Stomach (tissue), 9 donors: ENCODE data around the gene HDLBP. TPM values are rescaled to one million over a fixed set of nuclear protein-coding genes. Genes with fewer than 3 reads are reported as not detected.

Experiments
- DNase-seq, 2 donors: peaks; one replicate each; pipeline versions ENCODE4 v3.0.0 to v3.0.0-alpha.2; 2013 to 2019
- H3K27ac ChIP-seq, 5 donors: fragments of 200-600 bp in 4 of 5; sonication (generic) in 4 of 5; one replicate each; pipeline ENCODE4 v1.5.1; 2013 to 2019; ENCODE audit warnings: mild to moderate bottlenecking in 1 of 5, moderate library complexity in 1 of 5
- H3K27me3 ChIP-seq, 3 donors: fragments of 200-600 bp; sonication (generic); one replicate each; pipeline ENCODE4 v1.5.1; 2017 to 2019; ENCODE audit warnings: mixed run types in 1 of 3
- H3K36me3 ChIP-seq, 4 donors: fragments of 200-600 bp; sonication (generic); 1 replicate in 3 of 4; 2 replicates in 1 of 4; pipeline ENCODE4 v1.5.1; 2016 to 2019
- H3K4me1 ChIP-seq, 4 donors: fragments of 200-600 bp; sonication (generic); one replicate each; pipeline ENCODE4 v1.5.1; 2016 to 2019
- H3K4me3 ChIP-seq, 4 donors: fragments of 200-600 bp; sonication (generic) in 3 of 4; one replicate each; pipeline ENCODE4 v1.5.1; 2016 to 2019; ENCODE audit warnings: mild to moderate bottlenecking in 1 of 4
- H3K9me3 ChIP-seq, 4 donors: fragments of 200-600 bp; sonication (generic); one replicate each; pipeline ENCODE4 v1.5.1; 2016 to 2019
- CTCF ChIP-seq, 7 experiments: fragments of 450-650 bp in 4 of 7; fragments of 200-600 bp in 3 of 7; sonication (generic) in 3 of 7; IDR thresholded peaks; one replicate each; pipeline ENCODE4 v1.5.1; 2016 to 2019; ENCODE audit warnings: antibody characterized with exemption in 7 of 7, control low read depth in 2 of 7, mild to moderate bottlenecking in 1 of 7
- EP300 ChIP-seq: sonication (generic); formaldehyde crosslinking; IDR thresholded peaks from one replicate; pipeline ENCODE4 v1.6.1; 2017; ENCODE audit warnings: antibody characterized with exemption
- POLR2A ChIP-seq, 4 donors: fragments of 450-650 bp; IDR thresholded peaks; one replicate each; pipeline ENCODE4 v1.6.1; 2016; ENCODE audit warnings: antibody characterized with exemption in 4 of 4, control low read depth in 2 of 4, mild to moderate bottlenecking in 1 of 4, moderate library complexity in 1 of 4
- POLR2AphosphoS5 ChIP-seq, 3 donors: sonication (generic); formaldehyde crosslinking; IDR thresholded peaks; one replicate each; pipeline ENCODE4 v1.6.1; 2016; ENCODE audit warnings: antibody characterized with exemption in 3 of 3
- WGBS, 5 donors: extraction: QIAGEN DNeasy Blood & Tissue Kit in 3 of 5; methylation state at CpG; one replicate each; pipeline versions ENCODE4 v1.1.5 to v1.1.7; 2013 to 2018; 5-methylcytosine and 5-hydroxymethylcytosine counted together
- intact Hi-C: fragments of 100-400 bp; cut with DNase I; formaldehyde crosslinking; loops from one replicate; pipeline ENCODE4 v1.15.1; 2023; ENCODE audit warnings: low total_unique reads
- polyA plus RNA-seq, 3 donors: library from polyadenylated mRNA; stranded (reverse); fragments of 200-250 nt; gene quantifications; one replicate each; pipeline ENCODE4 v1.2.3, GENCODE V29; 2013
- total RNA-seq, 5 donors: library from RNA; depleted of rRNA; stranded (reverse); fragments of >200 nt; gene quantifications; one replicate each; pipeline versions ENCODE4 v1.1.0 to v1.2.3, GENCODE V29; 2014 to 2016
- donor health status: healthy with polysubstance abuse.
- donor health status: Bipolar disorder and iron deficiency.
- donor health status: healthy.

Gene HDLBP
- total and polyA plus RNA-seq, 8 donors = 171 to 752 (median 397) TPM

GRCh38 chr2:241355983-241356870 is 40.8 kb upstream of the HDLBP start, which contains the start of gene FARP2:
TSS of gene FARP2 (plus strand) at chr2:241356285. CDS start at chr2:241373108, 16,823 bp downstream.
- Histone ChIP-seq H3K4me3 (peak within 1 kb of the TSS; percentile 70 to 87 (median 84)), H3K27me3 (no peaks in the 10 kb centered on the region), H3K4me1 (peaks cover 28 to 70% (median 51%) of the 10 kb centered on the region in 4 donors), H3K27ac (peak within 1 kb of the TSS; percentile 90 to 97 (median 96)), H3K9me3 (no peaks in the 10 kb centered on the region), H3K36me3 (peaks cover 24 to 35% (median 30%) of the 10 kb centered on the region in 4 donors)
- 0 to 2% (median 0%) methylated on average over 40 to 101 of the region's 101 CpGs for WGBS, 5 donors
- peak; percentile 100 for DNase-seq
- TF ChIP-seq EP300 (no peak), POLR2AphosphoS5 (IDR thresholded peaks at IDR 0.05) (peak; percentile 2 to 94 (median 88))
- intact Hi-C loops = no loop called here

GRCh38 chr2:241354668-241355658 is 39.5 kb upstream of the HDLBP start:
- whole genome bisulfite sequencing, 5 donors = 18 to 42% (median 25%) methylated on average over 9 to 40 of the region's 40 CpGs
- Histone ChIP-seq H3K9me3 (no peaks in the 10 kb centered on the region), H3K4me1 (peaks cover 36 to 71% (median 61%) of the 10 kb centered on the region in 4 donors), H3K27ac (peak overlapping the region; percentile 81 to 89 (median 84)), H3K36me3 (peaks cover 35 to 48% (median 43%) of the 10 kb centered on the region in 4 donors), H3K4me3 (peak overlapping the region; percentile 21 to 34 (median 26)), H3K27me3 (no peaks in the 10 kb centered on the region)
- TF ChIP-seq POLR2AphosphoS5 (IDR thresholded peaks at IDR 0.05) (peak in 1 of 3 donors; percentile 33), POLR2A (IDR thresholded peaks at IDR 0.05) (no peak)
- peak; percentile 93 for DNase-seq
- intact Hi-C loops = no loop called here

GRCh38 chr2:241352227-241352626 is 36.8 kb upstream of the HDLBP start:
- intact Hi-C loops = no loop called here
- TF ChIP-seq EP300 (no peak), POLR2A (IDR thresholded peaks at IDR 0.05) (no peak), CTCF (IDR thresholded peaks at IDR 0.05) (no peak), POLR2AphosphoS5 (IDR thresholded peaks at IDR 0.05) (no peak)
- DNase-seq = no peak
- H3K27me3 ChIP-seq = no peaks in the 10 kb centered on the region
- no peak overlapping the region for H3K4me3 ChIP-seq
- H3K9me3 ChIP-seq = no peaks in the 10 kb centered on the region
- peaks cover 23 to 44% (median 38%) of the 10 kb centered on the region in 4 donors for H3K4me1 ChIP-seq
- peaks cover 62 to 75% (median 70%) of the 10 kb centered on the region in 4 donors for H3K36me3 ChIP-seq
- peak overlapping the region in 4 of 5 donors; percentile 57 to 70 (median 64) for H3K27ac ChIP-seq
- WGBS, 5 donors = 30 to 56% (median 41%) methylated on average over 3 of the region's 3 CpGs

GRCh38 chr2:241351640-241352031 is 36.2 kb upstream of the HDLBP start:
- Histone ChIP-seq H3K36me3 (peaks cover 68 to 81% (median 76%) of the 10 kb centered on the region in 4 donors), H3K27ac (peak overlapping the region; percentile 32 to 70 (median 60)), H3K4me3 (no peak overlapping the region), H3K4me1 (peaks cover 23 to 38% (median 32%) of the 10 kb centered on the region in 4 donors), H3K27me3 (no peaks in the 10 kb centered on the region), H3K9me3 (no peaks in the 10 kb centered on the region)
- WGBS, 5 donors = 27 to 54% (median 35%) methylated on average over 3 of the region's 3 CpGs
- intact Hi-C loops = no loop called here
- peak in 1 of 2 donors; percentile 75 for DNase-seq
- TF ChIP-seq POLR2A (IDR thresholded peaks at IDR 0.05) (no peak), EP300 (no peak), CTCF (IDR thresholded peaks at IDR 0.05) (no peak), POLR2AphosphoS5 (IDR thresholded peaks at IDR 0.05) (no peak)
